Medulla oblongata (tissue), 1 donor: ENCODE measurements around the gene CDC27.
"Not testable (repeated sequence)": the region's sequence is repeated elsewhere in the genome, so short reads cannot be mapped to it uniquely, and the experiment has no call there.

Experiments used
- DNase-seq: peaks from one replicate; pipeline ENCODE4 v3.0.0-alpha.2; 2015; ENCODE audit errors: extremely low spot score

The CDC27 gene

DNA sequence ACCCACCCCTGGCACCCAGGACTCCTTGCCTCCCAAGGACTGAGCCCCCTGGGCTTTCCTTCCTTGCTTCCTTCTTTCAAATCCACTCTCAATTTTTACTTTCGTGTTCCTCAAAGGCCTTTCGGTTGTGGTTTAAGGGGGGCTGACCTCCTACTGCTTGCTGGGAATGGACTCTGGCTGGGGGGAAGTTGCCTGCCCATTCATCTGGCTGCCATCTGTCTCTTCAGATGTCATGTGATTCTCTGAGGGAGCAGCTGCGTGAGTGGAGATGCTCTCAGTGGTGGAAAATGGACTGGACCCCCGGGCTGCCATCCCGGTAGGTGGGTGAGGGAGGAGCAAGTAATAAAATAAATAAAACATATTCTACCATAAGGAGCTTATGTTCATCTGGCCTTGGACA, 116.2 kb downstream of the CDC27 start:
- DNase-seq = peak; percentile 85

DNA sequence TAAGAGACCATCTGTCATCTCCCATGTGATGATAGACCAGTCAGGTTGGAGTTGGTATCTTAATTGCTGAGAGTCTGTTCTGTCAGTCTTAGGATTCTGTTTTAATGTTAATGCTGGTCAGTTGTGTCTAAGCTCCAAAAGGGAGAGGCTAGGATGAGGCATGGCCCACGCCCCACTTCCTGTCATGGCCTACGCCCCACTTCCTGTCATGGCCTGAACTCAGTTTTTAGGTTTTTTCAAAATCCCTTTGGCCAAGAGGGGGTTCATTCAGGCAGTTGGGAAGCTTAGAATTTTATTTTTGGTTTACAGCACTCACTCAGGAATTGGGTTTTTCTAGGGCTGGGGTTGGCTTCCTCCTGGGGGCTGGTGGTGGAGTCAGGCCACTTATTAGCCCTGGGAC, 117.9 kb downstream of the CDC27 start:
- DNase-seq = not testable (repeated sequence)

GRCh38 chr17:47070266-47070665, 118.8 kb downstream of the CDC27 start:
- not testable (repeated sequence) for DNase-seq
